ENCODE measurements around the gene MYOM1. TPM values are rescaled to one million over a fixed set of nuclear protein-coding genes. Genes with fewer than 3 reads are reported as not detected.

Gene MYOM1
- total and polyA plus RNA-seq, 10 donors: 1.2 to 6.2 (median 2.0) TPM

DNA sequence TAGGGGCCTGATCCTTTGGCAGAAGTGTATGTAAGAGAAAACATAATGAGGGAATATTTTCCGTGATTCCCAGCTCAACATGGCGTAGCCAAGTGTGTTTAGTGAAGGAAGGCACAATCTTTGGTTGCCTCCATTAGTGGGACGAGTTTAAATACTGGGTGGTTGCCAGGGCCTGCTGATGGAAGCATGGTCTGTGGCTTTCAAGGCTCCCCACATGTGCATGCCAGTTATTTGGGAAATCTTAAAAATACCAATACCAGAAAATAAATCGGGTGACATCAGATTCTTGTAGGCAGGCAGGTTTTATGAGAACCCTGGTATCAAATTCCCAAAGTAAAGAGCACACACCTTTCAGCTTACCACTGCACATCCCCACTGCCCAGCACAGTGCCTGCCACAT lies 35.0 kb upstream of the MYOM1 start:
- peaks cover 65 to 100% (median 92%) of the 10 kb centered on the region in 6 donors for H3K4me1 ChIP-seq
- H3K27ac ChIP-seq: peak overlapping the region in 4 of 8 donors; percentile 1 to 54 (median 50)
- no peaks in the 10 kb centered on the region for H3K27me3 ChIP-seq (replicated peaks in 1 of 7)
- H3K36me3 ChIP-seq: peaks cover 7 to 80% (median 52%) of the 10 kb centered on the region in 6 donors
- DNase-seq: no peak
- WGBS, 5 donors: 84 to 92% (median 89%) methylated on average over 4 of the region's 4 CpGs
- H3K9me3 ChIP-seq: no peaks in the 10 kb centered on the region
- TF ChIP-seq POLR2AphosphoS5 (IDR thresholded peaks at IDR 0.05): no peak
- TF ChIP-seq CTCF (IDR thresholded peaks at IDR 0.05 in 8 of 11, conservative IDR thresholded peaks at IDR 0.05 in 3 of 11): no peak
- TF ChIP-seq POLR2A (IDR thresholded peaks at IDR 0.05): no peak
- intact Hi-C loops (cut with DNase I; ENCODE audit: low total_unique reads): no loop called here
- H3K4me3 ChIP-seq: no peak overlapping the region

DNA sequence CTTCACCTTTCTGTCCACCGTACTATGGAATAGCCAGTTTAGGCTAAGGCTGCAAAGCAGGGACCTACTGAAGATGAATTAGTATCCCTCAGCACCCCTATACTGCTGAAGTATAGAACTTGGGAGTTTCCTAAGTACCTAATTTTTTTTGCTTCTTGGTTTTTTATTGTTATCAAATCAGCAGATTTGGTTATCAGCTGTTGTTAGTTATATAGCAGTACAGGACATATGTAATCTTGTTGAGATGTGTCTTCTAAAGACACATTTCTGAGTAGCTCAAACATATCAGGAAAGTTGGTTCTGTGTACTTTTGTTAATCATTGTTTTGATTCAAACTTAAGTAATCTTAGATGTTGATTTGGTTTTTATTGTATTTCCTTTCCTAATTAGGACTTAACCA lies 33.1 kb upstream of the MYOM1 start:
- peaks cover 7 to 68% (median 44%) of the 10 kb centered on the region in 6 donors for H3K36me3 ChIP-seq
- WGBS, 5 donors: 86 to 100% (median 90%) methylated on average over 1 of the region's 1 CpG
- H3K9me3 ChIP-seq: no peaks in the 10 kb centered on the region
- peaks cover 70 to 93% (median 90%) of the 10 kb centered on the region in 6 donors for H3K4me1 ChIP-seq
- peak overlapping the region in 7 of 8 donors; percentile 1 to 100 (median 45) for H3K27ac ChIP-seq
- no peak for DNase-seq
- H3K27me3 ChIP-seq (replicated peaks in 1 of 7): no peaks in the 10 kb centered on the region
- intact Hi-C loops (cut with DNase I; ENCODE audit: low total_unique reads): no loop called here
- peak overlapping the region in 1 of 8 donors; percentile 88 for H3K4me3 ChIP-seq
- TF ChIP-seq POLR2AphosphoS5 (IDR thresholded peaks at IDR 0.05) (no peak), POLR2A (IDR thresholded peaks at IDR 0.05) (no peak), CTCF (IDR thresholded peaks at IDR 0.05 in 8 of 11, conservative IDR thresholded peaks at IDR 0.05 in 3 of 11) (no peak)

- Histone ChIP-seq H3K27me3 (replicated peaks in 1 of 7) (no peaks in the 10 kb centered on the region), H3K4me1 (peaks cover 68 to 86% (median 81%) of the 10 kb centered on the region in 6 donors), H3K4me3 (peak overlapping the region in 2 of 8 donors; percentile 1 to 88), H3K27ac (peak overlapping the region in 7 of 8 donors; percentile 37 to 100 (median 99)), H3K36me3 (peaks cover 7 to 59% (median 36%) of the 10 kb centered on the region in 6 donors), H3K9me3 (no peaks in the 10 kb centered on the region)
- TF ChIP-seq POLR2AphosphoS5 (IDR thresholded peaks at IDR 0.05): no peak
- no peak for TF ChIP-seq CTCF (IDR thresholded peaks at IDR 0.05 in 8 of 11, conservative IDR thresholded peaks at IDR 0.05 in 3 of 11)
- no peak for TF ChIP-seq POLR2A (IDR thresholded peaks at IDR 0.05)
- no peak for DNase-seq
- intact Hi-C loops (cut with DNase I; ENCODE audit: low total_unique reads): no loop called here
- 65 to 70% (median 69%) methylated on average over 3 of the region's 3 CpGs for WGBS, 5 donors
These were observed 32.2 kb upstream of the MYOM1 start for GRCh38 chr18:3251963-3252277.

GRCh38 chr18:3251249-3251962 lies 31.6 kb upstream of the MYOM1 start:
- Histone ChIP-seq H3K27ac (peak overlapping the region in 7 of 8 donors; percentile 37 to 100 (median 99)), H3K36me3 (peaks cover 7 to 53% (median 34%) of the 10 kb centered on the region in 6 donors), H3K4me1 (peaks cover 68 to 86% (median 81%) of the 10 kb centered on the region in 6 donors), H3K9me3 (no peaks in the 10 kb centered on the region), H3K27me3 (replicated peaks in 1 of 7) (no peaks in the 10 kb centered on the region), H3K4me3 (peak overlapping the region in 3 of 8 donors; percentile 1 to 88 (median 8))
- TF ChIP-seq POLR2AphosphoS5 (IDR thresholded peaks at IDR 0.05) (no peak), CTCF (IDR thresholded peaks at IDR 0.05 in 8 of 11, conservative IDR thresholded peaks at IDR 0.05 in 3 of 11) (no peak), POLR2A (IDR thresholded peaks at IDR 0.05) (no peak)
- 55 to 71% (median 63%) methylated on average over 8 of the region's 8 CpGs for WGBS, 5 donors
- intact Hi-C loops (cut with DNase I; ENCODE audit: low total_unique reads): no loop called here
- DNase-seq: no peak

Measured in spleen (tissue), 11 donors.